GM12878 (cell line): ENCODE measurements around the gene FLT4. TPM values are rescaled to one million over a fixed set of nuclear protein-coding genes. Genes with fewer than 3 reads are reported as not detected.

ENCODE experiments used
- ATAC-seq: fragments of 200-7000 bp; cut with Tn5 transposase; 3 replicates; pipeline ENCODE4 v1.9.1; 2020; ENCODE audit warnings: mild to moderate bottlenecking, moderate library complexity
- BruUV-seq: library from RNA; stranded (reverse); fragments of 400-500 nt; replicated peaks from 2 replicates; lab custom pipeline; 2021; lab: Mats Ljungman, UMichigan
- CTCF ChIA-PET: fragments of 300-600 bp; sonication (Branson Sonifier 250); formaldehyde crosslinking; extraction: SDS; loops from one replicate; lab custom pipeline; 2021; ENCODE audit warnings: inconsistent platforms; lab: Yijun Ruan, JAX
- POLR2A ChIA-PET: fragments of 350-600 bp; formaldehyde crosslinking; extraction: SDS; loops from one replicate; lab custom pipeline; 2021; ENCODE audit warnings: inconsistent platforms; lab: Charles Lee
- RAD21 ChIA-PET: fragments of 300-600 bp; sonication (Branson Sonifier 250); formaldehyde crosslinking; loops from one replicate; lab custom pipeline; 2023; ENCODE audit warnings: antibody characterized with exemption; ENCODE audit not compliant: unreplicated experiment; lab: Charles Lee
- SMC1A ChIA-PET: fragments of 300-600 bp; sonication (Branson Sonifier 250); formaldehyde crosslinking; loops from one replicate; lab custom pipeline; 2023; ENCODE audit not compliant: unreplicated experiment, uncharacterized antibody; lab: Charles Lee
- DNase-seq: peaks from one replicate; pipeline ENCODE4 v3.0.0-alpha.2; 2011; ENCODE audit warnings: low read depth, low spot score
- FAIRE-seq: peaks from 3 replicates; lab custom pipeline; 2011; peaks lifted over from hg19 to GRCh38; lab: Jason Lieb, UNC
- H2AFZ ChIP-seq: 2 replicates; pipeline ENCODE4 v1.6.0; 2011; ENCODE audit warnings: low read depth, low read length, control low read depth; ENCODE audit not compliant: control insufficient read depth
- H3K27ac ChIP-seq: 2 replicates; pipeline ENCODE4 v1.5.1; 2011; ENCODE audit warnings: control low read depth; ENCODE audit not compliant: control insufficient read depth, insufficient read depth
- H3K27me3 ChIP-seq, 2 experiments: replicated peaks in 1 of 2; 2 replicates each; pipeline versions ENCODE4 v1.6.0 to v1.6.1; 2011; ENCODE audit warnings: low read length in 1 of 2; ENCODE audit not compliant: control insufficient read depth in 2 of 2, insufficient read depth in 2 of 2
- H3K36me3 ChIP-seq, 2 experiments: 2 replicates each; pipeline ENCODE4 v1.5.1; 2011; ENCODE audit warnings: low read length in 1 of 2; ENCODE audit not compliant: control insufficient read depth in 2 of 2, insufficient read depth in 2 of 2
- H3K4me1 ChIP-seq: 2 replicates; pipeline ENCODE4 v1.6.1; 2011; ENCODE audit warnings: mild to moderate bottlenecking, low read length, moderate library complexity, mixed read lengths; ENCODE audit not compliant: control insufficient read depth, insufficient read depth
- H3K4me2 ChIP-seq: 2 replicates; pipeline ENCODE4 v1.6.0; 2011; ENCODE audit warnings: control low read depth; ENCODE audit not compliant: control insufficient read depth, insufficient read depth
- H3K4me3 ChIP-seq: fragments of 200-600 bp; sonication (generic); 2 replicates; pipeline ENCODE4 v1.5.1; 2016
- H3K79me2 ChIP-seq: 2 replicates; pipeline ENCODE4 v1.6.0; 2011; ENCODE audit warnings: low read length; ENCODE audit not compliant: control insufficient read depth, insufficient read depth
- H3K9ac ChIP-seq: 2 replicates; pipeline ENCODE4 v1.8.0; 2011; ENCODE audit warnings: low read length, control low read depth, mixed read lengths; ENCODE audit not compliant: control insufficient read depth, insufficient read depth
- H3K9me3 ChIP-seq: replicated peaks from 3 replicates; pipeline ENCODE4 v1.5.1; 2011; ENCODE audit warnings: mild to moderate bottlenecking, low read length; ENCODE audit not compliant: control insufficient read depth, insufficient read depth
- H4K20me1 ChIP-seq: 2 replicates; pipeline ENCODE4 v1.6.0; 2011; ENCODE audit not compliant: control insufficient read depth, insufficient read depth
- CHD2 ChIP-seq: IDR thresholded peaks from 2 replicates; pipeline ENCODE4 v1.6.1; 2011; ENCODE audit warnings: low read depth, low read length, improper control_type of control experiment, borderline replicate concordance
- CHD4 ChIP-seq: fragments of 200-600 bp; sonication (generic); IDR thresholded peaks from 2 replicates; pipeline ENCODE4 v1.6.1; 2016; ENCODE audit warnings: mild to moderate bottlenecking
- CREM ChIP-seq: IDR thresholded peaks from 2 replicates; pipeline ENCODE4 v1.6.1; 2014; ENCODE audit warnings: antibody characterized with exemption, low read depth
- ETV6 ChIP-seq, 2 experiments: fragments of 450-650 bp in 1 of 2; IDR thresholded peaks in 1 of 2; conservative IDR thresholded peaks in 1 of 2; 2 replicates each; pipeline ENCODE4 v1.6.1; 2014; ENCODE audit warnings: antibody characterized with exemption in 1 of 2, borderline replicate concordance in 1 of 2, low read depth in 1 of 2, mild to moderate bottlenecking in 1 of 2, moderate library complexity in 1 of 2
- EZH2 ChIP-seq: IDR thresholded peaks from 2 replicates; pipeline ENCODE4 v1.6.1; 2012; ENCODE audit warnings: low read depth, mild to moderate bottlenecking, control low read depth, inconsistent platforms, low read length, borderline replicate concordance; ENCODE audit not compliant: control insufficient read depth
- IRF3 ChIP-seq: fragments of 450-650 bp; IDR thresholded peaks from 2 replicates; pipeline ENCODE4 v1.6.1; 2014; ENCODE audit warnings: mild to moderate bottlenecking
- IRF4 ChIP-seq: IDR thresholded peaks from 2 replicates; pipeline ENCODE4 v1.6.1; 2011; ENCODE audit warnings: low read depth, low read length
- KLF5 ChIP-seq: fragments of 450-650 bp; IDR thresholded peaks from 2 replicates; pipeline ENCODE4 v1.6.1; 2014; ENCODE audit warnings: mild to moderate bottlenecking; ENCODE audit not compliant: partially characterized antibody
- MTA2 ChIP-seq: fragments of 450-650 bp; IDR thresholded peaks from 2 replicates; pipeline ENCODE4 v1.6.1; 2016; ENCODE audit warnings: low read depth, mild to moderate bottlenecking, moderate library complexity
- NR2C2 ChIP-seq: IDR thresholded peaks from 2 replicates; pipeline ENCODE4 v1.6.1; 2011; ENCODE audit warnings: borderline replicate concordance, low read depth; ENCODE audit not compliant: control insufficient read depth, insufficient read length
- POU2F2 ChIP-seq: IDR thresholded peaks from 3 replicates; pipeline ENCODE4 v1.6.1; 2011; ENCODE audit warnings: low read depth, mild to moderate bottlenecking, low read length, borderline replicate concordance
- RELB ChIP-seq: fragments of 450-650 bp; IDR thresholded peaks from 2 replicates; pipeline ENCODE4 v1.6.1; 2017; ENCODE audit warnings: low read depth, mild to moderate bottlenecking, moderate library complexity
- SREBF2 ChIP-seq: IDR thresholded peaks from 2 replicates; pipeline ENCODE4 v1.6.1; 2012; ENCODE audit warnings: mild to moderate bottlenecking, low read length
- ZNF274 ChIP-seq: IDR thresholded peaks from one replicate; pipeline ENCODE4 v1.8.0; 2011; ENCODE audit not compliant: insufficient read length, insufficient read depth
- WGBS: methylation state at CpG from one replicate; pipeline ENCODE4 v1.1.6; 2016; ENCODE audit warnings: low lambda C conversion rate; ENCODE audit not compliant: insufficient replicate concordance, insufficient coverage; ENCODE audit errors: missing lambda C conversion rate; 5-methylcytosine and 5-hydroxymethylcytosine counted together
- in situ Hi-C: fragments of 300-500 bp; cut with MboI; formaldehyde crosslinking; loops from 9 replicates; pipeline ENCODE4 v1.14.3; 2018; ENCODE audit warnings: mixed read lengths
- intact Hi-C: fragments of 100-400 bp; cut with micrococcal nuclease; formaldehyde crosslinking; loops from one replicate; pipeline ENCODE4 v1.14.2; 2022; ENCODE audit not compliant: unreplicated experiment
- polyA plus RNA-seq, 11 experiments: library from polyadenylated mRNA; depleted of rRNA in 4 of 11; unstranded in 6 of 11; stranded (reverse) in 5 of 11; fragments of >200 nt; fragmentation: Nextera tagmentation in 4 of 11; fragmentation: Illumina TruSeq in 1 of 11; extraction: Ambion mirVana in 4 of 11; extraction: Trizol in 1 of 11; gene quantifications; 1 replicate in 1 of 11; 2 replicates in 10 of 11; pipeline versions ENCODE4 v1.2.1 to v1.2.3, GENCODE V29; 2011 to 2016; ENCODE audit warnings: inconsistent platforms in 2 of 11, missing spikeins in 2 of 11, low read depth in 1 of 11
- total RNA-seq, 4 experiments: library from RNA; depleted of rRNA in 3 of 4; stranded (reverse); fragments of >200 nt in 3 of 4; fragmentation: Illumina TruSeq in 1 of 4; extraction: Trizol in 1 of 4; gene quantifications; 2 replicates each; pipeline versions ENCODE4 v1.2.1 to v1.2.3, GENCODE V29; 2013 to 2021
- TF ChIP-seq, protein P1 (sequence below): fragments of 450-650 bp; IDR thresholded peaks from 2 replicates; pipeline ENCODE4 v1.6.1; 2017; ENCODE audit warnings: mild to moderate bottlenecking, low read depth, inconsistent platforms; ENCODE audit not compliant: poor library complexity, severe bottlenecking

The FLT4 gene
- total and polyA plus RNA-seq, 10 of the 15 experiments (the other 5 are each of a cell fraction or from before 2014, with no cell fraction given) = 0.18 TPM; not detected in 9

GRCh38 chr5:180605554-180606214 lies 43.7 kb downstream of the FLT4 start (continued):
- TF ChIP-seq KLF5 (no peak), ETV6 (conservative IDR thresholded peaks at IDR 0.05 in 1 of 2, IDR thresholded peaks at IDR 0.05 in 1 of 2; ENCODE audit: borderline replicate concordance in 1 of 2, low read depth in 1 of 2) (no peak)

DNA sequence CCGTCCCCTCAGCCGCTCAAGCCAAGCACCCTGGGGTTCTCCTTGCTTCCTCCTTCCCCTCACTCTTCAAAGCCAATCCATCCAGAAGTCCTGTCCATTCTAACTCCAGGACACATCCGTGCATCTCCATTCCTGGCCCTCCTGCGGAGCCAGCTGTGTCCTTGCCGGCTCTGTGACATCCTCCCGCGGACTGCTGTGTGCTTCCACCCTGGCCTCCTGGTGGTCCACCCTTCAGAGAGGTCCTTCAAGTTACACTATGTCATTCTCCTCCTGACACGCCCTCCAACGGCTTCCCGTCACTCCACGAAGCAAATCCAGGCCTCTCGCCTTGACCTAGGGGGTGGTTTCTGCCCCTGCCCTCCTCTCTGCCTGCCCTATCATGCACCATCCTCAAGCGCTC lies 45.1 kb downstream of the FLT4 start:
- ChIA-PET RAD21 (no interaction called here), POLR2A (no interaction called here), CTCF (interaction anchor here (1.2 kb wide), 2 partner anchors 29 to 80 kb away, joined by 4 read pairs; no protein-coding TSS in a partner anchor), SMC1A (no interaction called here)
- BruUV-seq = no TSS peak
- H3K4me3 ChIP-seq = no peak overlapping the region
- H3K27ac ChIP-seq = no peak overlapping the region
- no peaks in the 10 kb centered on the region for H3K36me3 ChIP-seq
- H3K9me3 ChIP-seq = no peaks in the 10 kb centered on the region
- no peak for DNase-seq
- WGBS = 79% methylated on average over 13 of the region's 13 CpGs
- H3K4me1 ChIP-seq = no peaks in the 10 kb centered on the region
- no peak overlapping the region for H2AFZ ChIP-seq
- FAIRE-seq = no peak
- TF ChIP-seq CHD2 (no peak), EZH2 (no peak), IRF3 (no peak), ZNF274 (no peak), NR2C2 (no peak), MTA2 (no peak), POU2F2 (no peak), SREBF2 (no peak), IRF4 (no peak), CHD4 (no peak), CREM (no peak), RELB (no peak)
- TF ChIP-seq, protein P1, sequence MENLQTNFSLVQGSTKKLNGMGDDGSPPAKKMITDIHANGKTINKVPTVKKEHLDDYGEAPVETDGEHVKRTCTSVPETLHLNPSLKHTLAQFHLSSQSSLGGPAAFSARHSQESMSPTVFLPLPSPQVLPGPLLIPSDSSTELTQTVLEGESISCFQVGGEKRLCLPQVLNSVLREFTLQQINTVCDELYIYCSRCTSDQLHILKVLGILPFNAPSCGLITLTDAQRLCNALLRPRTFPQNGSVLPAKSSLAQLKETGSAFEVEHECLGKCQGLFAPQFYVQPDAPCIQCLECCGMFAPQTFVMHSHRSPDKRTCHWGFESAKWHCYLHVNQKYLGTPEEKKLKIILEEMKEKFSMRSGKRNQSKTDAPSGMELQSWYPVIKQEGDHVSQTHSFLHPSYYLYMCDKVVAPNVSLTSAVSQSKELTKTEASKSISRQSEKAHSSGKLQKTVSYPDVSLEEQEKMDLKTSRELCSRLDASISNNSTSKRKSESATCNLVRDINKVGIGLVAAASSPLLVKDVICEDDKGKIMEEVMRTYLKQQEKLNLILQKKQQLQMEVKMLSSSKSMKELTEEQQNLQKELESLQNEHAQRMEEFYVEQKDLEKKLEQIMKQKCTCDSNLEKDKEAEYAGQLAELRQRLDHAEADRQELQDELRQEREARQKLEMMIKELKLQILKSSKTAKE = no peak
- ATAC-seq = no peak
- in situ Hi-C loops = no loop called here
- no peaks in the 10 kb centered on the region for H3K27me3 ChIP-seq
- H3K9ac ChIP-seq = no peak overlapping the region
- H3K79me2 ChIP-seq = no peaks in the 10 kb centered on the region
- intact Hi-C loops = loop anchor here (10.0 kb wide), 1 partner anchor 479 kb away; no protein-coding TSS in a partner anchor
- no peak overlapping the region for H3K4me2 ChIP-seq
- no peaks in the 10 kb centered on the region; the same call in 1 of the 2 replicates for H4K20me1 ChIP-seq
